HEK293 (cell line): ENCODE data around the gene TET1.
A peak's percentile ranks its signal among the peaks of the same experiment; 100 is the strongest.
"Not testable (repeated sequence)": the region's sequence is repeated elsewhere in the genome, so short reads cannot be mapped to it uniquely, and the experiment has no call there.

Source experiments
- CTCF ChIA-PET: fragments of 350-600 bp; formaldehyde crosslinking; extraction: SDS; loops from one replicate; lab custom pipeline; 2021; ENCODE audit warnings: antibody characterized with exemption; lab: Yijun Ruan, JAX
- POLR2A ChIA-PET: fragments of 300-600 bp; formaldehyde crosslinking; extraction: SDS; loops from one replicate; lab custom pipeline; 2020; ENCODE audit warnings: antibody characterized with exemption, inconsistent platforms; lab: Yijun Ruan, JAX
- H3K27ac ChIP-seq: fragments of 200-500 bp; sonication (Bioruptor generic); 2 replicates; pipeline ENCODE4 v1.5.1; 2014; ENCODE audit warnings: low read depth, low read length, control low read depth, inconsistent platforms; ENCODE audit errors: extremely low read depth
- H3K36me3 ChIP-seq, 2 experiments: fragments of 200-500 bp in 1 of 2; sonication (Bioruptor generic) in 1 of 2; 1 replicate in 1 of 2; 2 replicates in 1 of 2; pipeline ENCODE4 v1.5.1; 2014 to 2017; ENCODE audit warnings: inconsistent platforms in 2 of 2, low read length in 2 of 2; ENCODE audit not compliant: control insufficient read depth in 2 of 2, insufficient read depth in 1 of 2
- H3K4me1 ChIP-seq: fragments of 200-500 bp; sonication (Bioruptor generic); 2 replicates; pipeline ENCODE4 v1.5.1; 2014; ENCODE audit warnings: mild to moderate bottlenecking, low read length, inconsistent platforms; ENCODE audit not compliant: control insufficient read depth, insufficient read depth
- H3K4me3 ChIP-seq: 2 replicates; pipeline ENCODE4 v1.5.1; 2011; ENCODE audit warnings: low read depth, mild to moderate bottlenecking, control low read depth, low read length, moderate library complexity
- H3K9me3 ChIP-seq: fragments of 200-500 bp; sonication (Bioruptor generic); 2 replicates; pipeline ENCODE4 v1.5.1; 2014; ENCODE audit warnings: low read depth, low read length, inconsistent platforms; ENCODE audit not compliant: control insufficient read depth, insufficient read depth
- GLI2 ChIP-seq: fragments of 450-650 bp; formaldehyde crosslinking; IDR thresholded peaks from 2 replicates; pipeline ENCODE4; 2017; ENCODE audit warnings: missing biosample characterization, missing genetic modification characterization, low read depth, borderline replicate concordance
- GLIS1 ChIP-seq: fragments of 450-650 bp; formaldehyde crosslinking; IDR thresholded peaks from 2 replicates; pipeline ENCODE4 v1.5.1; 2016; ENCODE audit warnings: missing biosample characterization, missing genetic modification characterization
- IKZF3 ChIP-seq: fragments of 450-650 bp; IDR thresholded peaks from 2 replicates; pipeline ENCODE4 v1.5.0; 2018; ENCODE audit warnings: missing biosample characterization, mild to moderate bottlenecking, missing genetic modification characterization, moderate library complexity
- KLF1 ChIP-seq: fragments of 450-650 bp; formaldehyde crosslinking; IDR thresholded peaks from 2 replicates; pipeline ENCODE4 v1.5.1; 2016; ENCODE audit warnings: missing biosample characterization, missing genetic modification characterization
- MZF1 ChIP-seq: fragments of 450-650 bp; formaldehyde crosslinking; IDR thresholded peaks from 2 replicates; pipeline ENCODE4 v1.5.1; 2017; ENCODE audit warnings: missing biosample characterization, missing genetic modification characterization, borderline replicate concordance
- SP2 ChIP-seq: fragments of 450-650 bp; formaldehyde crosslinking; IDR thresholded peaks from 2 replicates; pipeline ENCODE4 v1.5.1; 2016; ENCODE audit warnings: missing biosample characterization, missing genetic modification characterization
- SP3 ChIP-seq: fragments of 450-650 bp; formaldehyde crosslinking; IDR thresholded peaks from 2 replicates; pipeline ENCODE4 v1.5.1; 2016; ENCODE audit warnings: missing biosample characterization, missing genetic modification characterization
- ZBTB1 ChIP-seq: fragments of 450-650 bp; formaldehyde crosslinking; IDR thresholded peaks from 2 replicates; pipeline ENCODE4 v1.5.1; 2016; ENCODE audit warnings: missing biosample characterization, missing genetic modification characterization
- ZBTB11 ChIP-seq: fragments of 450-650 bp; formaldehyde crosslinking; conservative IDR thresholded peaks from 2 replicates; pipeline ENCODE4 v1.5.1; 2016; ENCODE audit warnings: low read depth, missing biosample characterization, missing genetic modification characterization
- ZBTB8A ChIP-seq: fragments of 450-650 bp; formaldehyde crosslinking; IDR thresholded peaks from 2 replicates; pipeline ENCODE4 v1.5.1; 2016; ENCODE audit warnings: missing biosample characterization, missing genetic modification characterization
- ZNF10 ChIP-seq: fragments of 450-650 bp; formaldehyde crosslinking; IDR thresholded peaks from 2 replicates; pipeline ENCODE4 v1.5.1; 2017; ENCODE audit warnings: missing biosample characterization, missing genetic modification characterization
- ZNF121 ChIP-seq: fragments of 450-650 bp; formaldehyde crosslinking; IDR thresholded peaks from 2 replicates; pipeline ENCODE4 v1.5.1; 2016; ENCODE audit warnings: missing biosample characterization, missing genetic modification characterization
- ZNF138 ChIP-seq: fragments of 450-650 bp; formaldehyde crosslinking; IDR thresholded peaks from 2 replicates; pipeline ENCODE4 v1.5.1; 2016; ENCODE audit warnings: missing biosample characterization, missing genetic modification characterization, borderline replicate concordance
- ZNF146 ChIP-seq: fragments of 450-650 bp; formaldehyde crosslinking; IDR thresholded peaks from 2 replicates; pipeline ENCODE4 v1.5.1; 2016; ENCODE audit warnings: missing biosample characterization, missing genetic modification characterization
- ZNF157 ChIP-seq: fragments of 450-650 bp; formaldehyde crosslinking; IDR thresholded peaks from 2 replicates; pipeline ENCODE4 v1.5.1; 2016; ENCODE audit warnings: missing biosample characterization, missing genetic modification characterization
- ZNF350 ChIP-seq: fragments of 450-650 bp; formaldehyde crosslinking; IDR thresholded peaks from 2 replicates; pipeline ENCODE4 v1.5.0; 2017; ENCODE audit warnings: missing biosample characterization, mild to moderate bottlenecking, missing genetic modification characterization
- ZNF394 ChIP-seq: fragments of 450-650 bp; formaldehyde crosslinking; IDR thresholded peaks from 2 replicates; pipeline ENCODE4 v1.5.1; 2016; ENCODE audit warnings: missing biosample characterization, missing genetic modification characterization, mild to moderate bottlenecking, moderate library complexity, borderline replicate concordance
- ZNF529 ChIP-seq: fragments of 450-650 bp; formaldehyde crosslinking; IDR thresholded peaks from 2 replicates; pipeline ENCODE4 v1.5.1; 2017; ENCODE audit warnings: missing genetic modification characterization, missing biosample characterization; ENCODE audit not compliant: insufficient replicate concordance
- ZNF623 ChIP-seq: fragments of 450-650 bp; formaldehyde crosslinking; IDR thresholded peaks from 2 replicates; pipeline ENCODE4 v1.5.1; 2016; ENCODE audit warnings: missing biosample characterization, missing genetic modification characterization
- ZNF707 ChIP-seq: fragments of 450-650 bp; formaldehyde crosslinking; IDR thresholded peaks from 2 replicates; pipeline ENCODE4 v1.5.1; 2016; ENCODE audit warnings: missing biosample characterization, missing genetic modification characterization
- ZNF843 ChIP-seq: fragments of 450-650 bp; formaldehyde crosslinking; IDR thresholded peaks from 2 replicates; pipeline ENCODE4 v1.5.1; 2016; ENCODE audit warnings: missing biosample characterization, missing genetic modification characterization
- TF ChIP-seq, protein P1 (sequence below): fragments of 450-650 bp; formaldehyde crosslinking; IDR thresholded peaks from 2 replicates; pipeline ENCODE4 v1.5.1; 2016; ENCODE audit warnings: missing biosample characterization, missing genetic modification characterization

The TET1 gene

DNA sequence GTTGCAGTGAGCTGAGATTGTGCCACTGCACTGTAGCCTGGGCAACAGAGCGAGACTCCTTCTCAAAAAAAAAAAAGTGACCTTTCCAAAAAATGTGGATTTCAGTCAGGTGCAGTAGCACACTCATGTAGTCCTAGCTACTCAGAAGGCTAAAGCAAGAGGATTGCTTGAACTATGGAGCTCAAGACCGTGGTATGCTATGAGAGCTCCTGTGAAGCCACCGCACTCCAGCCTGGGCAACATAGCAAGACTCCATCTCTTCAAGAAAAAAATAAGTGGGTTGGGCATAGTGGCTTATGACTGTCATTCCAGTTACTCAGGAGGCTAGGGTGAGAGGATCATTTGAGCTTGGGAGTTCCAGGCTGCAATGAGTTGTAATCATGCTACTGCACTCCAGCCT is 51.1 kb downstream of the TET1 start:
- Histone ChIP-seq H3K4me1 (no peaks in the 10 kb centered on the region), H3K4me3 (no peak overlapping the region), H3K27ac (no peak overlapping the region), H3K36me3 (peaks cover 2 to 5% of the 10 kb centered on the region in 2 experiments; a peak in 2 of 3 replicates), H3K9me3 (no peaks in the 10 kb centered on the region)
- POLR2A ChIA-PET, result interaction anchor here (1.5 kb wide), 1 partner anchor 10 kb away, joined by 7 read pairs; no protein-coding TSS in a partner anchor
- CTCF ChIA-PET, result no interaction called here
- peak; percentile 80 for TF ChIP-seq ZNF121 (tag by site-specific recombination)
- no peak for TF ChIP-seq SP3

- POLR2A ChIA-PET, result interaction anchor here (0.6 to 1.3 kb wide), 2 partner anchors 13 to 816 kb away, joined by 3 to 4 read pairs; no protein-coding TSS in a partner anchor
These were observed 53.8 kb downstream of the TET1 start for GRCh38 chr10:68613974-68614373.

DNA sequence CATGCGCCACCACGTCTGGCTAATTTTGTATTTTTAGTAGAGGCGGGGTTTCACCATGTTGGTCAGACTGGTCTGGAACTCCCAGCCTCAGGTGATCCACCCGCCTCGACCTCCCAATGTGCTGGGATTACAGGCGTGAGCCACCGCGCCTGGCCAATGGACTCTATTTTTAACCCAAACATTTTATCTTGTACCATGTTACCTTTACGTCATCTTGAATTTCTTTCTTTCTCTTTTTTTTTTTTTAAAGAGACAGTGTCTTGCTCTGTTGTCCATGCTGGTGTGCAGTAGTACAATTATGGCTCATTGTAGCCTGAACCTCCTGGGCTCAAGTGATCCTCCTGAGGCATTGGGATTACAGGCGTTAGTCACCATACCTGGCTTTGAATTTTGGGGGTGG is 57.6 kb downstream of the TET1 start:
- H3K36me3 ChIP-seq, H3K4me3 ChIP-seq, H3K27ac ChIP-seq, H3K4me1 ChIP-seq, H3K9me3 ChIP-seq: not testable (repeated sequence)
- ChIA-PET CTCF (interaction anchor here (0.6 kb wide), 1 partner anchor 716 kb away, joined by 3 read pairs; no protein-coding TSS in a partner anchor), POLR2A (interaction anchor here (1.1 kb wide), 1 partner anchor 58 kb away, joined by 3 read pairs; the partner anchor contains the start of gene TET1)

More at GRCh38 chr10:68613974-68614373, 53.8 kb downstream of the TET1 start:
- H3K36me3 ChIP-seq, H3K4me3 ChIP-seq, H3K9me3 ChIP-seq, H3K27ac ChIP-seq, H3K4me1 ChIP-seq: not testable (repeated sequence)
- CTCF ChIA-PET, result interaction anchor here (0.6 to 0.7 kb wide), 2 partner anchors 49 to 111 kb away, joined by 3 to 6 read pairs; no protein-coding TSS in a partner anchor

DNA sequence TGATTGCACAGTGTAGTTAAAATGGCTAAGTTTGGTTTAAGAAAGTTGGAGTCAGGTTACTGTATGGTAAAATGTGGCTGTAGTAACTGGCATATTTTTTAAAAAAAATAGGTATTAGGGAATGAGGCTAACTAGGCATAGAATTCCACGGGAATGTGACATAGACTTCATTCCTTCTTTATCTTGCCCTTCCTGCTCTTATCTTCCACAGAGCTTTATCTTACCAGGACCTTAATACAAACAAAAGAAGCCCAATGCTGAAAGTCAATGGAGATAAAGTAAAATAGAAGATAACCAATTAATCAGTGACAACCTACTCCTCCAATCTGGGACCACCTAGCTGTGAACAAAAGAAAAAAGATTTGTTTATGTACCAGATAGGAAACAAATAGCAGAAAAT is 58.1 kb downstream of the TET1 start:
- H3K4me1 ChIP-seq, result peaks cover 6% of the 10 kb centered on the region
- H3K36me3 ChIP-seq, result peaks cover 3 to 7% of the 10 kb centered on the region in 2 experiments; a peak in 2 of 3 replicates
- H3K4me3 ChIP-seq, result no peak overlapping the region
- H3K27ac ChIP-seq, result no peak overlapping the region
- ChIA-PET POLR2A (interaction anchor here (1.1 kb wide), 1 partner anchor 58 kb away, joined by 3 read pairs; the partner anchor contains the start of gene TET1), CTCF (interaction anchor here (0.5 to 0.6 kb wide), 2 partner anchors 20 to 715 kb away, joined by 3 read pairs; no protein-coding TSS in a partner anchor)
- TF ChIP-seq GLIS1 (no peak), ZNF707 (no peak), ZNF10 (no peak), ZNF157 (no peak), MZF1 (no peak), ZBTB8A (no peak), ZBTB1 (no peak)
- H3K9me3 ChIP-seq, result no peaks in the 10 kb centered on the region

DNA sequence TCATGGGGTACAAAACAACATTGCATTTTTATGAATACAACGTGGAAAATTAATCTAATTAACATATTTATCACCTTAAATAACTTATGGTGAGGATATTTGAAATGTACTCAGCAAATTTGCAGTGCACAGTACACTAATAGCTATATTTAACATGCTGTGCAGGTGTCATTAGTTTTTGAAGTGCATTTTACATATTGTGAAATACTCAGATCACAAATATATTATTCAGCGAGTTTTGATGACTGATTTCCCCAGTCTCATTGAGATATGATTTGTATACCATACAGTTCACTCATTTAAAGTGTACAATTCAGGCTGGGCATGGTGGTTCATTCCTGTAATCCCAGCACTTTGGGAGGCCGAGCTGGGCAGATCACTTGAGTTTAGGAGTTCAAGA is 59.5 kb downstream of the TET1 start:
- POLR2A ChIA-PET, result no interaction called here
- H3K9me3 ChIP-seq, result no peaks in the 10 kb centered on the region
- CTCF ChIA-PET, result interaction anchor here (0.6 kb wide), 1 partner anchor 124 kb away, joined by 4 read pairs; no protein-coding TSS in a partner anchor
- H3K27ac ChIP-seq, result no peak overlapping the region
- no peak overlapping the region for H3K4me3 ChIP-seq
- H3K36me3 ChIP-seq, result peaks cover 3 to 7% of the 10 kb centered on the region in 2 experiments; a peak in 2 of 3 replicates
- peaks cover 6% of the 10 kb centered on the region for H3K4me1 ChIP-seq
- TF ChIP-seq ZNF146 (tag by site-specific recombination) (no peak), ZNF529 (no peak), ZBTB11 (no peak), ZNF138 (tag by site-specific recombination) (no peak), ZNF350 (no peak), ZNF394 (tag by site-specific recombination) (no peak), GLI2 (tag by site-specific recombination) (no peak), KLF1 (tag by site-specific recombination) (no peak), SP2 (tag by site-specific recombination) (no peak), IKZF3 (tag by site-specific recombination) (no peak), ZNF623 (tag by site-specific recombination) (no peak), ZNF843 (tag by site-specific recombination) (no peak)
- TF ChIP-seq, protein P1, sequence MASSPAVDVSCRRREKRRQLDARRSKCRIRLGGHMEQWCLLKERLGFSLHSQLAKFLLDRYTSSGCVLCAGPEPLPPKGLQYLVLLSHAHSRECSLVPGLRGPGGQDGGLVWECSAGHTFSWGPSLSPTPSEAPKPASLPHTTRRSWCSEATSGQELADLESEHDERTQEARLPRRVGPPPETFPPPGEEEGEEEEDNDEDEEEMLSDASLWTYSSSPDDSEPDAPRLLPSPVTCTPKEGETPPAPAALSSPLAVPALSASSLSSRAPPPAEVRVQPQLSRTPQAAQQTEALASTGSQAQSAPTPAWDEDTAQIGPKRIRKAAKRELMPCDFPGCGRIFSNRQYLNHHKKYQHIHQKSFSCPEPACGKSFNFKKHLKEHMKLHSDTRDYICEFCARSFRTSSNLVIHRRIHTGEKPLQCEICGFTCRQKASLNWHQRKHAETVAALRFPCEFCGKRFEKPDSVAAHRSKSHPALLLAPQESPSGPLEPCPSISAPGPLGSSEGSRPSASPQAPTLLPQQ (tag by site-specific recombination), result no peak
